Measurements from ENCODE around the gene POLRMT.
"Not testable (repeated sequence)": the region's sequence is repeated elsewhere in the genome, so short reads cannot be mapped to it uniquely, and the experiment has no call there.

POLRMT gene

GRCh38 chr19:611481-611868, 21.9 kb downstream of the POLRMT start:
- peak; percentile 55 for DNase-seq (ENCODE audit: low read depth)

- no peak for DNase-seq (ENCODE audit: low read depth)
Measured at GRCh38 chr19:610801-611480, 22.4 kb downstream of the POLRMT start.

GRCh38 chr19:610071-610800, 23.1 kb downstream of the POLRMT start:
- no peak for DNase-seq (ENCODE audit: low read depth)

- DNase-seq (ENCODE audit: low read depth), result no peak
Measured at GRCh38 chr19:609004-609346, 24.4 kb downstream of the POLRMT start.

- DNase-seq (ENCODE audit: low read depth), result no peak
Measured at GRCh38 chr19:608155-609003, 25.0 kb downstream of the POLRMT start.

- no peak for DNase-seq (ENCODE audit: low read depth)
Measured at GRCh38 chr19:607301-608154, 25.8 kb downstream of the POLRMT start.

GRCh38 chr19:605061-605971, 28.0 kb downstream of the POLRMT start:
- DNase-seq (ENCODE audit: low read depth), result not testable (repeated sequence)

GRCh38 chr19:604355-604754, 29.0 kb downstream of the POLRMT start:
- no peak for DNase-seq (ENCODE audit: low read depth)

- not testable (repeated sequence) for DNase-seq (ENCODE audit: low read depth)
Measured at GRCh38 chr19:603779-604178, 29.6 kb downstream of the POLRMT start.

- DNase-seq (ENCODE audit: low read depth), result not testable (repeated sequence)
Measured at GRCh38 chr19:603302-603639, 30.1 kb downstream of the POLRMT start.

- DNase-seq (ENCODE audit: low read depth), result no peak
Measured at GRCh38 chr19:602391-603301, 30.7 kb downstream of the POLRMT start.

GRCh38 chr19:601790-602189, 31.5 kb downstream of the POLRMT start:
- no peak for DNase-seq (ENCODE audit: low read depth)

- no peak for DNase-seq (ENCODE audit: low read depth)
Measured at GRCh38 chr19:601310-601709, 32.0 kb downstream of the POLRMT start.

GRCh38 chr19:597406-598315, 35.7 kb downstream of the POLRMT start:
- no peak for DNase-seq (ENCODE audit: low read depth)

- no peak for DNase-seq (ENCODE audit: low read depth)
Measured at GRCh38 chr19:596263-596655, 37.1 kb downstream of the POLRMT start.

GRCh38 chr19:595326-596262, 37.7 kb downstream of the POLRMT start:
- no peak for DNase-seq (ENCODE audit: low read depth)

GRCh38 chr19:594265-594870, 39.0 kb downstream of the POLRMT start:
- no peak for DNase-seq (ENCODE audit: low read depth)
